Hematopoietic multipotent progenitor cell treated with erythropoietin and hydrocortisone succinate and interleukin-3 and kit ligand, for 6 days (in vitro differentiated cells): ENCODE measurements around the gene RBFOX1.
"Not testable (repeated sequence)": the region's sequence is repeated elsewhere in the genome, so short reads cannot be mapped to it uniquely, and the experiment has no call there.

ENCODE experiments used
- DNase-seq: peaks from one replicate; pipeline ENCODE4 v3.0.0-alpha.2; 2015

RBFOX1 gene

DNA sequence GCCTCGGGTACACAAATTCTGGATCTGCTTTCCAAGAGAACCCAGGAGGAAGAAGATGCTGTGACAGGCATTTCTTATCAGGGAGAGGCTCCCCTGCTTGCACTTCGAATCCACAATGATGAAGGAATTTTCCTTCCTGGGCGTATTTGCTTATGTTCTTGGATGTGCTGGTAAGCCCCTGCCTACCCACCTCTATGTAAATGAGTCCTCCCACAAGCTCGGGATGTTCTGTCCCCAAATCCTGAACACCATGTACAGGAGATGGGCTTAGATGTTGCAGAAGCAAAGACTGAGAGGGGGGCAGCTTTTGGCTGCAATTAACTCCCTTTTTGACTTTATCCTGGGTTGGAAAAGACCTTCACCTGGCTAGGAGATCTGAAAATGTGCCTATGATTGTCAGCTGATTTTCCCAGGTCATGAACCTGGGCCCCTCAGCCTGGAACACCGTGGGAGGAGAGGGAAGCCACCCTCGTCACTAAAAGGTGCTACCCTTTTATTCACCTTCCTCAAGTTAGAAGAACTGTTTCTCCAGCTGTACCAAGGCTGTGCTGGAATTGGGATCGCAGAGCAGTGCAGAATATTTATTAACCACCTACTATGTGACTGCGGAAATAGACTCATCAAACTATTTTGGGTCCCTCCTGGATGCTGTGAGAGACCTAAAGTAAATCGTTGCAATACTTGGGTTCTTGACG is 150.1 kb downstream of the RBFOX1 start:
- DNase-seq: no peak

DNA sequence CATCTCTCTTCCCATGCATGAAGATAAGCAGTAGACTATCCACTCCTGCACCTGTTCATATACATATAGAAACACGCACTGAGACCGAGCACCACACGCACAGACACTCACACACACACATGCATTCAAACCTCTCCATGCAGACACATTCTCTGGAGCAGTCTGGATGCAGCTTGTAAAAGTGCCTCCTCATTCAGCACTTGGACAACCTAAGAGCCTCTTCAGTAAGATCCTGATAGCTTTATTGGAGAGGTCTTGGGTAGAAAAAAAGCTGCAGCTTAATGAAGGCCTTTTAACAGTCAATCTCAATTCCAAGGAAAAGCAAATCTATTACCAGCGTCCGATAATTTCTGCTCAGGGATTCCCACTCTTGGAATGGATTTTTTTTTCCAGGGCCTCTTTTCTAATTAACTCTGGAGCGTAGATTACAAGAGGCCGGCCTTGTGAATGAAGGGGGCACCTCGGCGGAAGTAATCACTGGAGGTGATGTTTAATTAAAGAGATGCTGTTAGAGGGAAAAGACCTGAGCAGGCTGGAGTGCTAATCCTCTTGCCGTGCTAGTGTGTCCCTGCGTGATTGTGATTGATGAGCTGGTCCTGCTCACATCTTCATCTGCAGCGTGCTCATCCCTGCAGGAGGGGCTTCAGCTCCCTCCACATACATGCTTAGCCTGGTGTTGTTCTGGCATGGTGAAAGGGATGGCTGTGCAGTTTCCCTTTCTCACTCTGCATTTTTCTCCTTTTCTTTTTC is 155.1 kb downstream of the RBFOX1 start:
- DNase-seq: no peak

GRCh38 chr16:7492122-7492521 is 159.5 kb downstream of the RBFOX1 start:
- DNase-seq: no peak

GRCh38 chr16:7493133-7493532 is 160.5 kb downstream of the RBFOX1 start:
- DNase-seq: no peak

DNA sequence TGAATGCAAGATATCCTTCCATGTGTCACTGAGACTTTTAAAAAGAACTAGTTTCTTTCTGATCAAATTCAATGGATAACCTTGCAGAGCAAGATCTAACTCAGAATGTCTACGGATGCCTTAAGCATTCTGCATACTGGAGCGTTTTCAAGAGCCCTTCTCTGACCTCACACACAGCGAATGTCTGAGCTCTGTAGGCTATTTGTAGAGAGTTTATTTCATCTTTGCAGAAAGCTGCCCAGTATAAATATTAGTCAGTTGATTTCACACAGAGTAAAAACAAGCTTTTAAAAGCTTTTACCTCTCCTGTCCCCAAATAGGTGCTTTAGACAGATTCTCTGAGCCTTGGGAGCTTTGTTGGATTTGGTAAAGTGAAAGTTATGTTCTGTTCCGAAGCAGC is 165.0 kb downstream of the RBFOX1 start:
- no peak for DNase-seq

GRCh38 chr16:7501868-7502267 is 169.2 kb downstream of the RBFOX1 start:
- DNase-seq: no peak

DNA sequence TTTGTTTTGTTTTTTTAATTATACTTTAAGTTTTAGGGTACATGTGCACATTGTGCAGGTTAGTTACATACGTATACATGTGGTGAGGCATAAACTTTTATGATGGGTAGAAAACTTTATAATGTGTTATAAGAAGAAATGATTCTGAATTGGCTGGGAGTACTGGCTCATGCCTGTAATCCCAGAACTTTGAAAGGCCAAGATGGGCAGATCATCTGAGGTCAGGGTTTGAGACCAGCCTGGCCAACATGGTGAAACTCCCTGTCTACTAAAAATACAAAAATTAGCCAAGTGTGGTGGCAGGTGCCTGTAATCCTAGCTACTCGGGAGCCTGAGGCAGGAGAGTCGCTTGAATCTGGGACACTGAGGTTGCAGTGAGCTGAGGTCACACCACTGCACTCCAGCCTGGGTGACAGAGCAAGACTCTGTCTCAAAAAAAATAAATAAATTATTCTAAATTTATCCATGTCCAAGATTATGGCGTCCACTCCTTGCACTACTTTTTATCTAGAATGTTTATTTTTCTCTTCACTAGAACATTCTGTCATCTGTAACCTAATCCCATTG is 170.0 kb downstream of the RBFOX1 start:
- DNase-seq: not testable (repeated sequence)

DNA sequence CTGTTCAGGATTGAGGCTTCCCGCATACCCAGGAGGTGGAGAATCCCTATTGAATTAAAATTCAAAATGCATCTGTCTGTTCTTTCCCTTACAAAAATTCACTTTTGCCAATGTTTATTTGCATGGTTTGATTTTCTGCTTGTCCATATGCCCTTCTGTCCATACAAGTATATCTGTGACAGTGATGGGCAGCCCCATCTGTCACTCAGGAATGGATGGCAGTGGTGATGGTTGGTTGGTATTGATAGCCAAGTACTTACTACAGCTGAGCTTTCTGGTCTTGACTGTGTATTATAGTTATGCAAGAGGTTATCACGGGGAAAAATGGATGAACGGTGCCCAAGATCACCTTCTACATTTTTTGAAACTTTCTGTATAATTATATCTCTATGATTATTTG is 171.0 kb downstream of the RBFOX1 start:
- DNase-seq: no peak

- no peak for DNase-seq
Observed at GRCh38 chr16:7504844-7505243, 172.2 kb downstream of the RBFOX1 start.

GRCh38 chr16:7505495-7505894 is 172.8 kb downstream of the RBFOX1 start:
- DNase-seq: no peak

GRCh38 chr16:7506363-7506762 is 173.7 kb downstream of the RBFOX1 start:
- DNase-seq: no peak

DNA sequence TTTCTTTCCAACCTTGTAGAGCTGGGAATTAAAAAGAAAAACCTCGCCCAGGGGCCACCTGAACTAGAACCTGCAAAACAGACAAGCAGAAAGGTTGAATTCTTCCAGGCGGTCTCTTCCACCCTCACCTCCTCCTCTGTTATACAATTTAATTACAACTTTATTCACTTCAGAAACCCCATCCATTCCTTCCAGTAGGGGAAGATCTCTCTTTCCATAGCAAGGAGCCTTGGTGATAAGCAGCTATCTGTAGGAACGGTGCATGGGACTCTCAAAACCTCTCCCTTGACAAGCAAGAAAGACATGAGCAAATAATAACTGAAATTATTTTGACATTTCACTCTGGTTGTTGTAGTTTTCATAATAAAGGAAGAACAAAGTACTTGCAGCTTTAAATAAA is 176.0 kb downstream of the RBFOX1 start:
- DNase-seq: no peak

GRCh38 chr16:7509963-7510601 is 177.4 kb downstream of the RBFOX1 start:
- DNase-seq: no peak

DNA sequence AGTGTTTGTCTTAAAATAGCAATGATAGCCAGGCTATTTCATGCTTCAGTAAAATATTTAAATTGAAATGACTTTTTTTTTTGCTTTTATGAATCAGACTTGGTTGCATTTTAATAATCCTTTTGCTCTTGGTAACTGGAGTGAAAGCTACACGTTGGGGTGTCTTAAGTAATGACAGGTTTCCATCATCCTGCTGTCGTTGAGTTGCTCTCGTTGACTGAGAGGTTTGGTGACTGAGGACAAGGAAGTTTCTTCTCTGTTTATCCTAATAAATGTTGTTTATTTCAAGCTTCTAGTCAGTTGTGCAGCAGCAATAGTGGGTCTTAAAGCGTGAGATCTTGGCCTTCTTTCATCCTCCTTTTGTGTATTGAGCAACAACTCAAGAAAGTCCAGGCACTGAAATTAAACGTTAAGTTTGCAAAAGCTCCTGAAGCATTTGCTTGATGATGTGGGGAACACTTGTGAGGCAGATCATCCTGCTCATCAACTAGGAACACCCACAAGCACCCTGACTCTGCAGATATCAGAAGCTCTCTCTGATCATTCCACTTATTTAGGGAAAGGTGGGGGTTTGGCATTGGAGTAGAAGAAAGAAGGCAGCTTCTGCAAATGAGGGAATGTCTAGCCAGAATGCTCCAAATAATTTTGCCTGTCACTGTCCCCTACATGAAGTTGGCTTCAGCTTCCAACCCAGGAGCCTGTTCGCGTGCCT is 179.1 kb downstream of the RBFOX1 start:
- DNase-seq: no peak

GRCh38 chr16:7512503-7512902 is 179.9 kb downstream of the RBFOX1 start:
- no peak for DNase-seq

GRCh38 chr16:7513429-7513828 is 180.8 kb downstream of the RBFOX1 start:
- peak; percentile 41 for DNase-seq

GRCh38 chr16:7515543-7515942 is 182.9 kb downstream of the RBFOX1 start:
- DNase-seq: no peak

GRCh38 chr16:7517496-7517895 is 184.9 kb downstream of the RBFOX1 start:
- no peak for DNase-seq

DNA sequence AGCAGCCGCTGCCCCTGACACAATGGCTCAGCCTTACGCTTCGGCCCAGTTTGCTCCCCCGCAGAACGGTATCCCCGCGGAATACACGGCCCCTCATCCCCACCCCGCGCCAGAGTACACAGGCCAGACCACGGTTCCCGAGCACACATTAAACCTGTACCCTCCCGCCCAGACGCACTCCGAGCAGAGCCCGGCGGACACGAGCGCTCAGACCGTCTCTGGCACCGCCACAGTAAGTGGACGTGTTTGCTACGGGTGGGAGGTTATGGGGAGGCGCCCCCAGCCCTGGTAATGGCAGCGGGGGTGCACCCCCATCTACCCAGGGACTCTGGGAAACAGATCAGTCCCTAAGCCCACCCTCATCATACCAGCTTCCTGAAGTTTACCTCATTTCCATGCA is 185.5 kb downstream of the RBFOX1 start:
- no peak for DNase-seq

- no peak for DNase-seq
Observed at GRCh38 chr16:7521834-7522233, 189.2 kb downstream of the RBFOX1 start.

GRCh38 chr16:7524419-7524818 is 191.8 kb downstream of the RBFOX1 start:
- no peak for DNase-seq

DNA sequence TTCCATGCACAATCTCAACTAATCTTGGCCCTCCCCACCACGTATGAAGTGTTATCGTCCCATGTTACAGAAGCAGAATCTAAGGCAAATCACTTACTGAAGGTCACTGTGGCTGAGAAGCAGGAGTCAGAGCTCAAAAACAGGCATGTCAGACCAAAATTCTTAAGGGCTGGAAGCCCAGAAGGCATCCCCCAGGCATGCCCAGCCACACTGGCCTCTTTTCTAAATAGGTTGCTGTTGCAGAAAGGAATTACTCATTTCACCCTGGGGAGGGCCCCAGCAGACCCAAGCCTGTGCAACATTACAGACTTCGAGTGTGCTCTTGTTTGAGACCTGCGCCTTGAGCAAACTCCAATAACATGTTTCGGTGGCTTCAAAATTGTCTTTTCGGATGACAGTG is 194.1 kb downstream of the RBFOX1 start:
- no peak for DNase-seq

DNA sequence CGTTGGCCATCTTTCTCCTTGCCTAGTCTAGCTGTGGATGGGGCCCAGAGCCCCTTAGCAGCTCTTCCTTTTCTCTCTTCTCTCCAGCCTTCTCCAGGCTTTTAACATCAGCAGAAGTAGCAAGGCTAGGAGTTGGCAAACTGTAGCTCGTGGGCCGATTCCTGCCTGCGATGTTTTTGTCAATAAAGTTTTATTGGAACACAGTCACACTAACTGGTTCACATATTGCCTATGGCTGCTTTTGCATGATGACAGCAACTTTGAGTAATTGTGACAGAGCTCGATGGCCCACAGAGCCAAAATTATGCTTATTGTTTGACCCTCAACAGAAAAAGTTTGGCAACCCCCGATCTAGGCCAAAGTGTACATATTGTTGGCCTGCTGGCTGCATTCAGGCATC is 199.9 kb downstream of the RBFOX1 start:
- no peak for DNase-seq
